GM19455 (cell line): ENCODE data around the gene RAMACL.
"Not testable (repeated sequence)": the region's sequence is repeated elsewhere in the genome, so short reads cannot be mapped to it uniquely, and the experiment has no call there.

Experiments
- ATAC-seq: cut with Tn5 transposase; IDR thresholded peaks from one replicate; pipeline ENCODE4 v1.9.1; 2021; ENCODE audit not compliant: unreplicated experiment

The RAMACL gene

GRCh38 chr6:166539011-166539385 is 47.5 kb downstream of the RAMACL start:
- not testable (repeated sequence) for ATAC-seq

DNA sequence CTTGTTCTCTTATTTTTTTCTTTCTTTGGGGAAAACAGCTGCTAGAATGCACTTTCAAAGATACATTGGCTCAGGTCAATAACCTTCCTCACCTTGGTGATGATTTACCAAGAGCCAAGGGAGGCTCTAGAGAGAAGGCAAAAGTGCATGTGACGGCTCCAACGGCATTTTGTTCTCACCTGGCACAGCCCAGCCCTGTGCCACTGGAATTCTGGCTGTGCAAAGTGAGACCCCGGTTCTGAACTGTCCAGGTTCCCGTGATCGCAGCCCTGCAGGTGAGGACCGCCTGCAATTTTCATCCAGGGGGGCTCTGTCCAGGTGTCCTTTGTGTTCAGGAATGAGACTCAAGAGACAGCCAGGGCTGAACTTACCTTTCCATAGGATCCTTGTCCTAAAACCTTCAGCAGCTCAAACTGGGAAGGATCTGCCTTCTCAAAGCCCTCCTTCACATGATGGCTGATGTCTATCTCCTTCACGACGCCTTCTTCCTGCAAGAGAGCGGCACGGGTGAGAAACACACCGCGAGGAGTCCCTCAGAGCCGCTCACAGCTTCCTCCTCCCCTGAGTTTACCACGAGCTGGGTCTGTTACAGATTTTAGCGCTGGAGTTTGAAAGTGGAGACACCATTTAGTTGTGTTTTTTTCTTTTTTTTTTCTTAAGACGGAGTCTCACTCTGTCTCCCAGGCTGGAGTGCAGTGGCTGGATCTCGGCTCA is 48.0 kb downstream of the RAMACL start:
- ATAC-seq: no peak

GRCh38 chr6:166534658-166535406 is 51.6 kb downstream of the RAMACL start:
- ATAC-seq: no peak

- no peak for ATAC-seq
Measured at GRCh38 chr6:166533205-166533824, 53.2 kb downstream of the RAMACL start.
